Mesenteric fat pad (tissue), 1 donor: ENCODE measurements around the gene MMP12. TPM values are rescaled to one million over a fixed set of nuclear protein-coding genes. Genes with fewer than 3 reads are reported as not detected.

Experiments
- total RNA-seq: library from RNA; stranded (reverse); fragmentation: NEBNext Ultra II Directional; extraction: Animal tissue kit (Norgen Biotek cat#: 25700); gene quantifications from one replicate; pipeline ENCODE4 v1.2.1, GENCODE V29; 2021
- donor health status: DM: yes; HTN: yes; CAD: no.

MMP12 gene
- total RNA-seq, 1 donor from 2014 or later = 0.29 TPM

Other genes starting within 250 kb of the MMP12 start
- not detected for gene MMP20, start 249.7 kb downstream of the MMP12 start, total RNA-seq
- gene MMP27, start 169.2 kb downstream of the MMP12 start, total RNA-seq = not detected
- 2.6 TPM for gene MMP8, start 150.0 kb downstream of the MMP12 start, total RNA-seq
- not detected for gene MMP10, start 94.4 kb downstream of the MMP12 start, total RNA-seq
- gene MMP1, start 76.8 kb downstream of the MMP12 start, total RNA-seq = 0.26 TPM
- 1.5 TPM for gene MMP3, start 31.4 kb downstream of the MMP12 start, total RNA-seq
- not detected for gene MMP13, start 80.8 kb upstream of the MMP12 start, total RNA-seq
- gene DCUN1D5, start 217.2 kb upstream of the MMP12 start, total RNA-seq = 22.1 TPM
- 16.6 TPM for gene DYNC2H1, start 234.4 kb upstream of the MMP12 start, total RNA-seq